ENCODE data around the gene DDO. TPM values are rescaled to one million over a fixed set of nuclear protein-coding genes. Genes with fewer than 3 reads are reported as not detected.
"Not testable (repeated sequence)": the region's sequence is repeated elsewhere in the genome, so short reads cannot be mapped to it uniquely, and the experiment has no call there.

Gene DDO
- polyA plus RNA-seq, 10 donors, result 0.12 to 1.9 (median 0.44) TPM; not detected in 1

- no peak for DNase-seq
Observed at GRCh38 chr6:110368284-110368683, 47.1 kb downstream of the DDO start.

GRCh38 chr6:110367825-110368224, 47.5 kb downstream of the DDO start:
- DNase-seq, result no peak

- DNase-seq, result no peak
Observed at GRCh38 chr6:110366975-110367374, 48.4 kb downstream of the DDO start.

GRCh38 chr6:110366256-110366655, 49.1 kb downstream of the DDO start:
- DNase-seq, result no peak

- DNase-seq, result no peak
Observed at GRCh38 chr6:110364364-110365105, 50.8 kb downstream of the DDO start.

GRCh38 chr6:110363748-110364147, 51.6 kb downstream of the DDO start:
- DNase-seq, result no peak

- DNase-seq, result no peak
Observed at GRCh38 chr6:110360676-110361075, 54.7 kb downstream of the DDO start.

GRCh38 chr6:110359556-110359955, 55.8 kb downstream of the DDO start:
- no peak for DNase-seq

GRCh38 chr6:110358553-110359160, 56.7 kb downstream of the DDO start:
- no peak for DNase-seq

- peak in 2 of 3 donors; percentile 26 to 70 for DNase-seq
Observed at GRCh38 chr6:110357664-110358552, 57.5 kb downstream of the DDO start, which contains the start of gene METTL24. TSS of gene METTL24 (minus strand) at chr6:110358349. CDS start at chr6:110358272, 77 bp downstream.

- no peak for DNase-seq
Observed at GRCh38 chr6:110357298-110357663, 58.1 kb downstream of the DDO start.

- no peak for DNase-seq
Observed at GRCh38 chr6:110356778-110357177, 58.6 kb downstream of the DDO start.

GRCh38 chr6:110355727-110356126, 59.6 kb downstream of the DDO start:
- DNase-seq, result no peak

- DNase-seq, result no peak
Observed at GRCh38 chr6:110355022-110355421, 60.4 kb downstream of the DDO start.

GRCh38 chr6:110354153-110354552, 61.2 kb downstream of the DDO start:
- DNase-seq, result no peak

GRCh38 chr6:110353457-110354001, 61.8 kb downstream of the DDO start:
- DNase-seq, result no peak

GRCh38 chr6:110352563-110353262, 62.7 kb downstream of the DDO start:
- no peak for DNase-seq

- DNase-seq, result no peak
Observed at GRCh38 chr6:110351986-110352385, 63.4 kb downstream of the DDO start.

GRCh38 chr6:110351546-110351945, 63.8 kb downstream of the DDO start:
- no peak for DNase-seq

GRCh38 chr6:110350593-110350992, 64.8 kb downstream of the DDO start:
- not testable (repeated sequence) for DNase-seq

- no peak for DNase-seq
Observed at GRCh38 chr6:110348961-110349690, 66.2 kb downstream of the DDO start.

Data from muscle of back (tissue), 11 donors.